Adrenal gland (tissue), 5 donors: ENCODE results near the gene KRT31.

ENCODE experiments used
- POLR2A ChIP-seq, 2 donors: fragments of 450-650 bp; IDR thresholded peaks; one replicate each; pipeline ENCODE4 v1.6.1; 2017; ENCODE audit warnings: antibody characterized with exemption in 2 of 2, mild to moderate bottlenecking in 2 of 2, moderate library complexity in 1 of 2
- TF ChIP-seq, protein P1 (sequence below), 6 experiments: fragments of 450-650 bp in 4 of 6; fragments of 200-600 bp in 2 of 6; sonication (generic) in 1 of 6; IDR thresholded peaks; 1 replicate in 5 of 6; 2 replicates in 1 of 6; pipeline versions ENCODE4 v1.5.1 to v1.8.0; 2016 to 2021; ENCODE audit warnings: antibody characterized with exemption in 6 of 6, mild to moderate bottlenecking in 2 of 6, moderate library complexity in 1 of 6
- donor health status: DM: no; HTN: no; CAD: no.

DNA sequence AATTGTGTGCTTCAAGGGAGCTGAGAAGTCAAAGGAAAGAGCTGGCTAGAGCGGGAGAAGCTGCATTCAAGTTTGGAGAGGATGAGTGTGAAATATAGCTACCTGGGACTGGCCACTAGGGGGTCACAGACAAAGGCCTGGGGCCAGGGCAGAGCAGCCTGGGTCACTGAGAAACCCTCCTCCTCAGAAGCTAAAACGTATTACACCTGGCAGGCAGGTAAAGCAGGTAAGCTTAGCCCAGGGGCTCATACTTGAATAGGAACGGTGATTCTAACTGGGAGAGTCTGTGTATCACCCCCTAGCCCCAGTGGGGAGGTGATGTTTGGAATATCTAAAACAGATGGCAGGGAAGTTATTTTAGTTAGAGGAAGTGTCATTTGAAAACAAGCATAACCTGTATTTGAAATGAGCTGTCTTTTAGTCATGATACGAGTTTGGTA lies 20.2 kb upstream of the KRT31 start:
- TF ChIP-seq, protein P1, sequence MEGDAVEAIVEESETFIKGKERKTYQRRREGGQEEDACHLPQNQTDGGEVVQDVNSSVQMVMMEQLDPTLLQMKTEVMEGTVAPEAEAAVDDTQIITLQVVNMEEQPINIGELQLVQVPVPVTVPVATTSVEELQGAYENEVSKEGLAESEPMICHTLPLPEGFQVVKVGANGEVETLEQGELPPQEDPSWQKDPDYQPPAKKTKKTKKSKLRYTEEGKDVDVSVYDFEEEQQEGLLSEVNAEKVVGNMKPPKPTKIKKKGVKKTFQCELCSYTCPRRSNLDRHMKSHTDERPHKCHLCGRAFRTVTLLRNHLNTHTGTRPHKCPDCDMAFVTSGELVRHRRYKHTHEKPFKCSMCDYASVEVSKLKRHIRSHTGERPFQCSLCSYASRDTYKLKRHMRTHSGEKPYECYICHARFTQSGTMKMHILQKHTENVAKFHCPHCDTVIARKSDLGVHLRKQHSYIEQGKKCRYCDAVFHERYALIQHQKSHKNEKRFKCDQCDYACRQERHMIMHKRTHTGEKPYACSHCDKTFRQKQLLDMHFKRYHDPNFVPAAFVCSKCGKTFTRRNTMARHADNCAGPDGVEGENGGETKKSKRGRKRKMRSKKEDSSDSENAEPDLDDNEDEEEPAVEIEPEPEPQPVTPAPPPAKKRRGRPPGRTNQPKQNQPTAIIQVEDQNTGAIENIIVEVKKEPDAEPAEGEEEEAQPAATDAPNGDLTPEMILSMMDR (IDR thresholded peaks at IDR 0.05): no peak
- TF ChIP-seq POLR2A (IDR thresholded peaks at IDR 0.05): no peak
